Testis (tissue), 2 donors: Measurements from ENCODE around the gene CFAP157.

ENCODE experiments used
- POLR2A ChIP-seq: fragments of 450-650 bp; IDR thresholded peaks from one replicate; pipeline ENCODE4 v1.6.1; 2017; ENCODE audit warnings: antibody characterized with exemption, mild to moderate bottlenecking, moderate library complexity
- TF ChIP-seq, protein P1 (sequence below), 3 experiments: fragments of 450-650 bp in 2 of 3; fragments of 200-600 bp in 1 of 3; sonication (generic) in 1 of 3; IDR thresholded peaks; one replicate each; pipeline ENCODE4 v1.5.1; 2016 to 2019; ENCODE audit warnings: antibody characterized with exemption in 3 of 3, mild to moderate bottlenecking in 2 of 3, moderate library complexity in 1 of 3

DNA sequence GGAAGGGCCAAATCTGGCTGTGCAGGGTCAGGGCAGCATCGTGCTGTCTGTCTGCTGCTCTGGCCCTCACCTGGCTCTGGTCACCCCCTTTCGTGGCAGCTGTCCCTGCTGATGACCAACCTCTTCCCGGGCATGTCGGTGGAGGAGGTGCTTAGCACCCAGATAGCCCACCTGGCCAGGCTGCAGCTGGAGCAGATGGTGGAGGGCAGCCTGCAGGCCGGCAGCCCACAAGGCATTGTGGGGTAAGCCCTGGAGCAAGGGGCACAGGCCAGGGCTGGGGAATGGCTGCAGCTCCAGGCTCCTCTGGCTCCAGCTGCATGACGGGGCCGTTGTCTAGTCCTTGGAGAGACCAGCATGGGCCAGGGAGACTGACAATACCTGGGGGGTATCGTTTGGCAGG is 20.1 kb downstream of the CFAP157 start:
- TF ChIP-seq, protein P1, sequence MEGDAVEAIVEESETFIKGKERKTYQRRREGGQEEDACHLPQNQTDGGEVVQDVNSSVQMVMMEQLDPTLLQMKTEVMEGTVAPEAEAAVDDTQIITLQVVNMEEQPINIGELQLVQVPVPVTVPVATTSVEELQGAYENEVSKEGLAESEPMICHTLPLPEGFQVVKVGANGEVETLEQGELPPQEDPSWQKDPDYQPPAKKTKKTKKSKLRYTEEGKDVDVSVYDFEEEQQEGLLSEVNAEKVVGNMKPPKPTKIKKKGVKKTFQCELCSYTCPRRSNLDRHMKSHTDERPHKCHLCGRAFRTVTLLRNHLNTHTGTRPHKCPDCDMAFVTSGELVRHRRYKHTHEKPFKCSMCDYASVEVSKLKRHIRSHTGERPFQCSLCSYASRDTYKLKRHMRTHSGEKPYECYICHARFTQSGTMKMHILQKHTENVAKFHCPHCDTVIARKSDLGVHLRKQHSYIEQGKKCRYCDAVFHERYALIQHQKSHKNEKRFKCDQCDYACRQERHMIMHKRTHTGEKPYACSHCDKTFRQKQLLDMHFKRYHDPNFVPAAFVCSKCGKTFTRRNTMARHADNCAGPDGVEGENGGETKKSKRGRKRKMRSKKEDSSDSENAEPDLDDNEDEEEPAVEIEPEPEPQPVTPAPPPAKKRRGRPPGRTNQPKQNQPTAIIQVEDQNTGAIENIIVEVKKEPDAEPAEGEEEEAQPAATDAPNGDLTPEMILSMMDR (IDR thresholded peaks at IDR 0.05) = no peak
- no peak for TF ChIP-seq POLR2A
